CD4-positive, alpha-beta T cell treated with Interleukin-1 beta for 1 hour (primary cell): ENCODE data around the gene DMBT1.
"Not testable (repeated sequence)": the region's sequence is repeated elsewhere in the genome, so short reads cannot be mapped to it uniquely, and the experiment has no call there.

Source experiments
- DNase-seq, 2 donors: peaks; one replicate each; pipeline ENCODE4 v3.0.0-alpha.2; 2020 to 2022

Gene DMBT1

DNA sequence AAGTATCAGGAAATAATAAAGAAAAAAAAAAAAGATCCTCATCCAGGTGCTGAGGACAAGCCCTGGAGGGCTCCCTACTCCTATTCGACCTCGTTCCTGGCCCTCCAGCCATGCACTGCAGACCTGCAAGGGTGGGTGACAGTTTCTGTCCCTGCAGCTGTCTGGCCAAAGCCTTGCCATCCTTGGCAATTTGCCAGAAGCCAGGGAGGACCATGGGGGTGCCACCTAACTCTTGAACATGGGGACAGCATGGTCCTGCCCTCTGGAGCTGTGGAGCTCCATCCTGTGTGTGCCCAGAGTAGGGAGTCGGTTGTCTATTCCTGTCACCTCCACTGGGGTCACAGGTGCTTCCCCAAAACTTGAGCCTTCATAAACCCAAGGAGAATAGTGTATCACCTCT lies 27.8 kb downstream of the DMBT1 start:
- DNase-seq, result no peak

DNA sequence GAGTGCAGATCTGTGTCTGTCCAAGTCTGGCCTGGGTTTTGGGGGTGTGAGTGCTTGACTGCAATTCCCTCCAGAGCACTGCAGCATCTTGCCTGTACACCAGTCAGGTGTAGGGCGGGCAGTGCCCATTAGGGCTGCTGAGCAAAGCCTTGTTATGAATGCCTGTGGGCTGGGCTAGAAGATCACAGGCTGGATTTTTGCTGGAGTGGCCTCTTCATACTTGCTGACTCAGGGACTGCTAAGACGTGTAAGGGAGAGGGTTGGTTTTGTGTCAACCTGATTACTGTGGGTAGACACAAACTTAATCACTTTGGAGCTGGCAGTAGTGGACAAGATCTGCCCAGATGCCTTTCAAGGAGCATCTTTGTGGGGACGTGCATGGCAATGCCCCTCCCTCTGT lies 29.6 kb downstream of the DMBT1 start:
- DNase-seq, result no peak

DNA sequence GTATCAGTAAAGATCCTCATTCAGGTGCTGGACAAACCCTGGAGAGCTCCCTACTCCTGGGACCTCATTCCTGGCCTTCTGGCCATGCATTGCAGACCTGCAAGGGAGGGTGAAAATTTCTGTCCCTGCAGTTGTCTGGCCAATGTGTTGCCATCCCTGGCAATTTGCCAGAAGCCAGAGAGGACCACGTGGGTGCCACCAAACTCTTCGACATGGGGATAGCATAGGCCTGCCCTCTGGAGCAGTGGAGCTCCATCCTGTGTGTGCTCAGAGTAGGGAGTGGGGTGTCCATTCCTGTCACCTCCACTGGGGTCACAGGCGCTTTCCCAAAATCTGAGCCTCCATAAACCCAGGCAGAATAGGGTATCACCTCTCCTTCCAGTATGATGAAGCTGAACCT lies 31.2 kb downstream of the DMBT1 start:
- no peak for DNase-seq

DNA sequence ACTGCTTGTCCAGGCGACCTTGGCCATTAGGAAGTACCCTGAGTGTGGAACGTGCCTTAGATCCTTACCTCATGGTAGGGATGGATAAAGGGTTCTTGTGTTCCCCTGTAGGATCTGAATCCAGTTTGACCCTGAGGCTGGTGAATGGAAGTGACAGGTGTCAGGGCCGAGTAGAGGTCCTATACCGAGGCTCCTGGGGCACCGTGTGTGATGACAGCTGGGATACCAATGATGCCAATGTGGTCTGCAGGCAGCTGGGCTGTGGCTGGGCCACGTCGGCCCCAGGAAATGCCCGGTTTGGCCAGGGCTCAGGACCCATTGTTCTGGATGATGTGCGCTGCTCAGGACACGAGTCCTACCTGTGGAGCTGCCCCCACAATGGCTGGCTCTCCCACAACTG lies 31.6 kb downstream of the DMBT1 start:
- DNase-seq, result no peak

DNA sequence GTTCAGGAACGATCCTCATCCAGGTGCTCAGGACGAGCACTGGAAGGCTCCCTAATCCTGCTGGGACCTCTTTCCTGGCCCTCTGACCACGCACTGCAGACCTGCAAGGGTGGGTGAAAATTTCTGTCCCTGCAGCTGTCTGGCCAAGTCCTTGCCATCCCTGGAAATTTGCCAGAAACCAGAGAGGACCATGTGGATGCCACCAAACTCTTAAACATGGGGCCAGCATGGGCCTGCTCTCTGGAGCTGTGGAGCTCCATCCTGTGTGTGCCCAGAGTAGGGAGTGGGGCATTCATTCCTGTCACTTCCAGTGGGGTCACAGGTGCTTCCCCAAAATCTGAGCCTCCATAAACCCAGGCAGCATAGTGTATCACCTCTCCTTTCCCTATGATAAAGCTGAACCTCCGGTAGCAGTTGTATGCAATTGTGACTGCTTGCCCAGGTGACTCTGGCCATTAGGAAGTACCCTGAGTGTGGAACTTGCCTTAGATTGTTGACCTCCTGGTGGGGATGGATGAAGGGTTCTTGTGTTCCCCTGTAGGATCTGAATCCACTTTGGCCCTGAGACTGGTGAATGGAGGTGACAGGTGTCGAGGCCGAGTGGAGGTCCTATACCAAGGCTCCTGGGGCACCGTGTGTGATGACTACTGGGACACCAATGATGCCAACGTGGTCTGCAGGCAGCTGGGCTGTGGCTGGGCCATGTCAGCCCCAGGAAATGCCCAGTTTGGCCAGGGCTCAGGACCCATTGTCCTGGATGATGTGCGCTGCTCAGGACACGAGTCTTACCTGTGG lies 57.1 kb downstream of the DMBT1 start:
- no peak for DNase-seq

DNA sequence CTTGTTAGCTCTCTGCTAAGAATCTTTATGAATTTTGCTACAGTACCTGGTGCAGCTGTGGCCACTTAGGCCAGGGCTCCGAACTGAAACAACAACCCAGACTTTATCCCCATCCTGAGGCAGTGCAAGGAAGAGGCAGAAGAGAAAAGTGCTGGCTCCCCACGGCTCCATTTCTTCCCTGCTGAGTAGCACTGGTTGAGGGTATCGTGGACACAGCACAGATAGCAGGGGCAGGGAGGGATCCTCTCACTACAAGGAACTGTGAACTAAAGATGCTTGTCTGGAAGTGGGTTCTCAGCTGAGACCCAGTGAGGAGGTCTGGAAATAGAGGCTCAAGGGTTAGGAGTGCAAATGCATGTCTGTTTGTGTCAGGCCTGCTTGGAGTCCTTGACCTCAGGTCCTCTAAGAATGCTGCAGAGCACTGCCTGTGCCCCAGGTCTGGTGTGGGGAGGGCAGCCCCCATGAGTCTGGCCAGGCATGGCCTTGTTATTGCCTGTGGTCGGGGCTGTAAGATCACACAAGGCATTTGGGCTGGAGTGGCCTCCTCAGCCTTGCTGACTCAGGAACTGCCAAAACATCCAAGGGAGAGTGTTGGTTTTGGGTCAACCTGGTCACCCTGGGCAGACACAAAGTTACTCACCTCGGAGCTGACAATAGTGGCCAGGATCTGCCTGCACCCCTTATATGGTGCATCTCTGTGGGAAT lies 58.1 kb downstream of the DMBT1 start:
- DNase-seq, result no peak

DNA sequence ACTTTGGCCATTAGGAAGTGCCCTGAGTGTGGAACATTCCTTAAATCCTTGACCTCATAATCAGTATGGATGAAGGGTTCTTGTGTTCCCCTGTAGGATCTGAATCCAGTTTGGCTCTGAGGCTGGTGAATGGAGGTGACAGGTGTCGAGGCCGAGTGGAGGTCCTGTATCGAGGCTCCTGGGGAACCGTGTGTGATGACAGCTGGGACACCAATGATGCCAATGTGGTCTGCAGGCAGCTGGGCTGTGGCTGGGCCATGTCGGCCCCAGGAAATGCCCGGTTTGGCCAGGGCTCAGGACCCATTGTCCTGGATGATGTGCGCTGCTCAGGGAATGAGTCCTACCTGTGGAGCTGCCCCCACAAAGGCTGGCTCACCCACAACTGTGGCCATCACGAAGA lies 60.4 kb downstream of the DMBT1 start:
- DNase-seq, result not testable (repeated sequence)

DNA sequence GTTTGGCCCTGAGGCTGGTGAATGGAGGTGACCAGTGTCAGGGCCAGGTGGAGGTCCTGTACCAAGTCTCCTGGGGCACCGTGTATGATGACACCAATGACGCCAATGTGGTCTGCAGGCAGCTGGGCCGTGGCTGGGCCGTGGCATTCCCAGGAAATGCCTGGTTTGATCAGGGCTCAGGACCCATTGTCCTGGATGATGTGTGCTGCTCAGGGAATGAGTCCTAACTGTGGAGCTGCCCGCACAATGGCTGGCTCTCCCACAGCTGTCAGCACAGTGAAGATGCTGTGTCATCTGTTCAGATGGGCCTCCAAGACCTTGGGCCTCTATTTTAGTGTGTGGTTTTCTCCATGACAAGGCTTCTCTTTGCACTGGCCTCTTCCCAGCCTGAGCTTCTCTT lies 64.0 kb downstream of the DMBT1 start:
- no peak for DNase-seq

DNA sequence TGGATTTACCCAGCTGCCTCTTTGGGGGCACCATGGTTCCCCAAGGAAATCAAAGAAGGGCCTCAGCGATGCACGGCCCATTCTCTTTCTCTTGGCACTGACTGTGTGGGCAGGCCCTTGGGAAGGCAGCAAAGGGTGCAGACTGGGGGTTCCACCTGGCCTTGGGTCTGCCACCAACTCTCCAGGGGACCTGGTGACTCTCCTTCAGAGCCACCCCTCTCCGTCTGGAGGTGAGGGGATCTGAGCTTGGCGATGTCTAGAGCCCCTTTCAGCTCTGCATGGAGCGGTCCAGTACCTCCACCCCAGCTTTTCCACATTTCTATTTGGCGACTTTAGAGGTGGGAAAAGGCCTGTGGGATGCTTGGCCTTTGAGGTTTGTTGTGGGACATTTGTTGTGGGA lies 70.0 kb downstream of the DMBT1 start:
- DNase-seq, result no peak

DNA sequence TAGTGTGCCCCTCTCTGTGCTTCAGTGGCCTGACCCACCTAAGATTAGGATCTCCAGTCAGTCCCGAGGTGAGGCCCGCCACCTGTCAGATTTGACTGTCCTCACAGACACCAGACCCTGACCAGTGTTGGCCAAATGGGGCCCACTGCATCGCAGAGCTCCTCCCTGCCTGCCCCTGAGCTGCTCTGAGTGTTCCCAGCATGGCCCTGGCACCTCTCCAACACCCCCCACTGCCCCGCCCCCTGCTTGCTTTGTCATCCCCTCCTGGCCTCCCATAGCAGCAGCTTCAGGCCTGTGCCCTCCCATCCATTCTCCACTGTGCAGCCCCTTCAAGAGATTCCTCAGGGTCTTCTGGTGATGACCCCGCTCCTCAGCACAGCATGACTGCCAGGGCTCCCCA lies 71.5 kb downstream of the DMBT1 start:
- no peak for DNase-seq

DNA sequence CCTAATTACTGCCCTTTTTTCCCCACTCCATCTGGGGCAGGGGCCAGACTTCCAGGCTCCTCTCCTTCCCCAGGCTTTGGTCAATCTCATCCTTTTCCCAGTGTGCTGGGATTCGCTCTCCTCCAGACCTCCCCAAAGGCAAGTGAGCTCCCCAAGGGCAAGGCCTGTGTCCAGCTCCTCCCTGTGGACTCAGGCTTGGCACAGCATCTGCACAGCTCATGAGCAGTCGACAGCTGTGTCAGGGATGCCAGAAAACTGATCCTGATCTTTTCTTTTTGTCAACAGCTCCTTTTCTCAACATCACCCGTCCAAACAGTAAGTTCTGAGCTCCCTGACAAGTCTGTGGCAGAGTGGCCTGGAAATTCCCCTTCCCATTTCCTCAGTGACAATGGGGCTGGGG lies 72.0 kb downstream of the DMBT1 start:
- DNase-seq, result no peak

DNA sequence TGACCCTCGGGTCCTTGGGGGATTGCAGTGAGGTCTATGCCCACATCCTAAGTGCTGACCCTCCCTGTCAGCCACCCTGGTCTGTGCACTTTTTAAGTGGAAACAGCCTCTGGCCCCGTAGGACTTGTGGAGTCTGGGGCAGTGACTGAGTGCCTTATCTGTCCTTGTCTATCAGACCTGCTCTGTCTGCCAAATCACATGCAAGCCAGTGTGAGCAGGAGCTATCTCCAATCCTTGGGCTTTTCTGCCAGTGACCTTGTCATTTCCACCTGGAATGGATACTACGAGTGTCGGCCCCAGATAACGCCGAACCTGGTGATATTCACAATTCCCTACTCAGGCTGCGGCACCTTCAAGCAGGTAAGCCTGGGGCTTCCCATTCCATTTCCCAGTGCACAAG lies 76.4 kb downstream of the DMBT1 start:
- no peak for DNase-seq

DNA sequence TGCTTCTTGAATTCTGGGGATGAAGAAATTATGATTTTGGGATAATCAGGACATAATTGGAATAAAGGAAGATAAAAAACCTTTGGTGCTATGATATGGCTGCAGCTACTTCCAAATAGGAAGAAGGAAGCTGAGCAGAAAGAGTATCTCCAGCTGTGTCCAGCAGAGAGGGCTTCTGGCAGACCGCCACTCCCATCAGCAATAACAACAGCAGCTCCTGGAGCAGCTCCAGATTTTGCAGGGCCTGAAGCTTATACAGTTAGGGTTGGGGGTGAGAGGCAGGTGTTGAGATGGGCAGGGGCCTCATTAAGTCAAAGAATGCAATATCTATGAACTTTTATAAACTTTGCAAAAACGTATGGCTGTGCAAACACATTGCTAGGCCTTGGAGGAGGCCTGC lies 76.8 kb downstream of the DMBT1 start:
- DNase-seq, result no peak

DNA sequence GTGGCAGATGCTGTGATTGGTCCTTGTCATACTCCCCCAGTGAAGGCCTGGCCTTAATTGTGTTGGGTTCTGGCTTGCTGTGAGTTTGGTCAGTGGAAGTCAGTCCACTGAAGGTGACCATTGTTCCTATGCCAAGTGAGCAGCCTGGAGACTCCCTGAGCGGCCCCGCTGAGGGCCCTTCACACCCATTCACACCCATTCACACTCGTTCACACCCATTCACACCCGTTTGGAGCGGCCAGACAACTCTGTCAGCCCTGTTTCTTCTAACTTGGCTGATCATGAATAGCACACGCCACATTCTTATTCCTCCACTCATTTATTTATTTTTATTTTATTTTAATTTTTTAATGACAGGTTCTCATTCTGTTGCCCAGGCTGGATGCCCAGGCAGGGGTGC lies 77.6 kb downstream of the DMBT1 start:
- no peak for DNase-seq

DNA sequence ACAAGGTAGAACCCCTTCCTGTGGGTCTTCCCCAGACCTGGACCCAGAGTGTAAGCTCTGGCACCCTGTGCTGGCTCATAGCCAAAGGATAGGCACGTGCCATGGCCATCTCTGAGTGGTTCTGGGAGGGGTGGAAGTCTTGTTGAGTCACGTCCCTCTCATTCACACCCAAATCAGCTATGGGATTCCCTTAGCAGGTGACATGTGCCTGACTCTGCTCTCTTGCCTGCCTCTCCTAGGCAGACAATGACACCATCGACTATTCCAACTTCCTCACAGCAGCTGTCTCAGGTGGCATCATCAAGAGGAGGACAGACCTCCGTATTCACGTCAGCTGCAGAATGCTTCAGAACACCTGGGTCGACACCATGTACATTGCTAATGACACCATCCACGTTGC lies 79.2 kb downstream of the DMBT1 start:
- DNase-seq, result no peak

DNA sequence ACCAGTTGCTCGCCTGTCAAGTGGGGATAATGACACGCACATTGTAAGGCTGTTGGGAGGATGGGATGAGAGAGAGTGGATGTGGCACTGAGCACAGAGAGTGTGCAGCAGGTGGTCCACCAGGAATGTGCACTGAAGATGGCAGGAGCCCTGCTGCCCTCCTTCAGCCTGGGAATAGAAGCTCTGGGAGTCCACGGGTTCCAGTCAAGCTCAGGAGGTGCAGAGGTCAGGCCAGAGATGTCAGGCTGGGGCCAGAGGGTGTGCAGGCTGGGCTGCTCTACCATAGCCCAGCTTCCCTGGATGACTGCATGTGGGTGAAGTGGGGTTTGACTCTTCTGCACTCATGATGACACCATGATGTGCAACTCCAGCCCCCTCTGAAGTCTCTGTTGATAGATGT lies 80.4 kb downstream of the DMBT1 start:
- DNase-seq, result no peak

DNA sequence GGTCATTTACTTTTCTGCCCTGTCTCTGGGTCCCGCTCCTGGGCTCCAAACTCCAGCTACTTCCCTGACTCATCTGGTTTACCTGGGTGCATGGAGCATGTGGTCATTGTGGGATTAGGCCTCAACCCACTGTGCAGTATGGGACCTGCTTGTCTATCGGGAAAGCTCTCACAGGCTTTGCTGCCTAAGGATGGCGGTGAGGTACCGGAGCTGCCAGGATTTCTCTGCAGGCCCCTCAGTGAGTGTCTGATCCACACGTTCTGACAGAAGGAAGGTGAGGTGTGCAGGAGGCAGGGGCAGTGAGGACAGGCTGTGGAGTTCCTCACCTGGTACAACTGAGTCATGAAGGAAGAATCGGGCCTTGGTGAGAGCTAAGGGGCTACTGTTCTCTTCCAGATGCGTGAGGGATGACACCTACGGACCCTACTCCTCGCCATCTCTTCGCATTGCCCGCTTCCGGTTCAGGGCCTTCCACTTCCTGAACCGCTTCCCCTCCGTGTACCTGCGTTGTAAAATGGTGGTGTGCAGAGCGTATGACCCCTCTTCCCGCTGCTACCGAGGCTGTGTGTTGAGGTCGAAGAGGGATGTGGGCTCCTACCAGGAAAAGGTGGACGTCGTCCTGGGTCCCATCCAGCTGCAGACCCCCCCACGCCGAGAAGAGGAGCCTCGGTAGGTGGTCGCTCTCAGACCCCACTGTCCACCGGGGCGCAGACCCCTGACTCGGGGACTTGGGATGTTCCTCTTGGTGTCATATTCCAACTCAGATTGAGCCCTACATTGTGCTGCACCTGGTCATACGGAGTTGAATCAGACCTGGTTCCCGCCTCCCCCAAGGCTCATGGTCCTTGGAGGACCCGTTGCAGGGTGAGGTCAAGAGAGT lies 82.4 kb downstream of the DMBT1 start:
- no peak for DNase-seq

DNA sequence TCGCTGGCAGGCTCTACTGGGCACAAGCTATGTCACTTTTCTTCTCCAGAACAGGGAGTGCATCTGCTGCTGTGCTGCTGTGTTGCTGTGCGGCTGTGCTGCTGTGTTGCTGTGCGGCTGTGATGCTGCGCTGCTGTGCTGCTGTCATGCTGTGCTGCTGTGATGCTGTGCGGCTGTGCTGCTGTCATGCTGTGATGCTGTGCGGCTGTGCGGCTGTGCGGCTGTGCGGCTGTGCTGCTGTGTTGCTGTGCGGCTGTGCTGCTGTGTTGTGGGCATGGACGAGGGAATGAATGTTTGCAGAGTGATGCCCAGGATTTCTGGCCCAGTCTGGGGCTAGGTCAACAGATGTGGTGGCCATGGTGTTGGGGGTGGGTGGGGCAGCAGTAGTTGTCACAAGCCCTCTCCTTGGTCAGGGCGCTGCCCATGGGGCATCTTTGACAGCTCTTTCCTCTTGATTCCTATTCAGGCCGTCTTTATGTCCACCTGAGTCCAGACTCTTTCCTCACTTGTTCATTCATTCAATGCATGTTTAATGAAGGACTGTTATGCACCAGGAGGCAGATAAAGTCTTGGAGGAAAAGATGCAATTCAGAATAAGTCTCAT lies 83.5 kb downstream of the DMBT1 start:
- DNase-seq, result no peak

DNA sequence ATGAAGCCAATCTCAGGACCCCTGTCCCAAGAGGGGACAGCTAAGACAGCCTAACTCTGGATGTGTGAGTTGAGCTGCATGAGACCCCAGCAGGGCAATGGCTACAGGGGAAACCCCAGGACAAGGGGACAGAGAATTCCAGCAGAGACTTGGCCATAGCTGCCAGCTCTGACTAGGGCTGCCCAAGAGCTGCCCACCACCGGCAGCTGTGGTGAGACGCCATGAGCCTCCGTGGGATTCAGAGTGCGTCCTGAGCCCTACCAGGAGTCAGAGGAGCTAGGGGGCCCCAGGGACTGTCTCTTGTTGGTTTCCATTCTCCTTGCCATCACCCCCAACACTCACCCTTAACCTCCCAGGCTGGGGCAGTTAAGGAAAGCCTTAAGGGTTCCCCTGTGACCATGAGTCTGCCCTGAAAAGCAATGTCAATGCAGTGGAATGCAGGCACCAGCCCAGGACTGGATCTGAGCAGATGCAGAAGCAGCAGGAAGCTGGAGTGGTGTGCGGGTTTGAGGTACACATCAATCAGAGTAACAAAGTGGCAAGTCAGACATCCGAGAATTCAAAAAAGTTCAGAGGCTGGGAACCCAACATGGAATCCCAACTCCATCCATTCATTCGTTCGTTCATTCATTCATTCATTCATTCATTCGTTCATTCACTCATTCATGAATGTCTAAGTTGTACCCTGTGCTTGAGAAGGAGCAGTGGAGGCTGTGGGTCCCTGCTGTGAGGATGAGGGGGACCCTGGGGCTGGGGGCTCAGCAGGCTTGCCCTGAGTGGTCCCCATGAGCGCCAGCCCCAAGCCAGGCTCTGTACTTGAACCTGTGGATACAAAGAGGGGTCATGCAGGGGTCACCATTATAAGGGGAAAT lies 86.2 kb downstream of the DMBT1 start:
- no peak for DNase-seq

DNA sequence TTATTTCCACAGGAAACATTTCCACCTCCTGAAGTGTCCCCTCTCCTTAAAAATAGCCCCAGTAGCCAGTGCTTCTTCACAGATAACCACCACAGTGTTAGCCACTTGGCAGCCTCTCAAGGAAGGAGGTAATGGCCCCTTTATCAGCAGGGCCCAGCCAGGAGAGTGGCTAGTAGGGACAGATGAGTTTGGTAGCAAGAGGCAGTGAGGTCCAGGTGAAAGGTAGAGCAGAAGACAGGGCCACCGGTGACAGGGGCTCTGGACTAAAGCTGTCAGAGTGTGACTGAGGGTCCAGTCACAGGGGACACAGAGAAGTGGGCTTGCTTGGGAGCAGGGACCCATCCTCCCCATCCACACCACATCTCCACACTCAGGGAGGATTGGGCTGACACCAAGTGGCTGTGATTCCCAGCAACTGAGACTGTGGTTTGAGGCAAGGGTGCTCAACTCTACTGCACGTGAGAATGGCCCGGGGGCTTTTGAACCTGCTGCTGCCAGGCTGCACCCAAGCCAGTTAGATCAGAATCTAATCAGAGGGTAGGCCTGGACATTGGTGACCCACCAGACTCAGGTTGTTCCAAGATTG lies 86.9 kb downstream of the DMBT1 start:
- DNase-seq, result no peak

DNA sequence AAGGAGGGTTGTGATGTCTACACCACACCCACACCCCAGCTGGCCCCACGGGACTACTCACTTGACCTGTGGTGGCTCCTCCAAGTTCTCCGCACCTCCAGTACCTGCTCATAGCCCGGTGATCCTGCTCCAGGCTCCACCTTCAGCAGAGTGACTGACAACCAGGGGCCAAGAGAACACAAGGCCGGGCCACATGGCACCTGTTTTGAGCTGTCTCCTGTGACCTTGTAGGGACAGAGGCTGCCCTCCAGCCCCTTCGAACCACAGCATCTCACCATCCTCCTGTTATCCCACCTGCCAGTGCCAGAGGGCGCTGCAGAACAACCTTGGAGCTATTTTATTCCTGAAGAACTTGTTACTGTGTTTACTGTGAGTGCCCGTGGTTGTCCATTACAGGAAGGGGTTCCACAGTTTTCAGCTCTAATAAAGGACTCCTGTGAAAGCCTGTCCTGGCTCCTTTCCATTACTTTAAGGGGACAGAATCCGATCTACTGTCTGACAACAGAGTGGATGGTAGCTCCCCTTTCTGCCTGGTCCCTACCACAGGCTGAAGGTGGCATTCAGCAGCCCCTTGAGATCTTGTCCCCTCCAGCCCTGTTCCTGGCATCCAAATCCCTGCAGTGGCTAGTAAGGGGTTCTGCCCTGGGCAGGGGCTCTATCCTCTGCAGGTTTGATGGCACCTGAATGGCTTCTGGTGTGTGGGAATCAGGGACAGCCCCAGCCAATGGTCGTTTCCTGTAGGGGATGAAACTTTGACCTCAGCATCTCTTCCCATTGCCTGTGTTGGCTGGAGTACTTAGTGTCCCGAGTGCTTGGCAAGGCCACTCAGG lies 88.3 kb downstream of the DMBT1 start:
- no peak for DNase-seq
